OCI-LY1 (cell line): ENCODE data around the gene NOTCH1.

ENCODE experiments used
- H2AFZ ChIP-seq: fragments of 200-600 bp; sonication (generic), shearing (Covaris generic); 2 replicates; pipeline ENCODE4 v1.6.0; 2014; ENCODE audit warnings: antibody characterized with exemption, mild to moderate bottlenecking, low read length
- H3F3A ChIP-seq: fragments of 200-600 bp; sonication (generic), shearing (Covaris generic); 2 replicates; pipeline ENCODE4 v1.6.0; 2014; ENCODE audit warnings: mild to moderate bottlenecking, antibody characterized with exemption, low read length, moderate library complexity; ENCODE audit not compliant: insufficient read depth
- H3K27ac ChIP-seq: fragments of 200-600 bp; sonication (generic); 2 replicates; pipeline ENCODE4 v1.5.1; 2014; ENCODE audit warnings: low read length, mixed run types, mild to moderate bottlenecking, low read depth; ENCODE audit not compliant: poor library complexity, severe bottlenecking
- H3K27me3 ChIP-seq: fragments of 200-600 bp; sonication (generic); 2 replicates; pipeline ENCODE4 v1.6.0; 2014; ENCODE audit warnings: antibody characterized with exemption, mild to moderate bottlenecking, low read length, moderate library complexity; ENCODE audit not compliant: insufficient read depth
- H3K36me3 ChIP-seq: fragments of 200-600 bp; sonication (generic); 2 replicates; pipeline ENCODE4 v1.6.1; 2014; ENCODE audit warnings: mild to moderate bottlenecking, antibody characterized with exemption, low read length, moderate library complexity, mixed read lengths; ENCODE audit not compliant: insufficient read depth
- H3K4me1 ChIP-seq: fragments of 200-600 bp; sonication (generic); 2 replicates; pipeline ENCODE4 v1.5.1; 2014; ENCODE audit warnings: mild to moderate bottlenecking, low read length, moderate library complexity; ENCODE audit not compliant: insufficient read depth, severe bottlenecking
- H3K4me2 ChIP-seq: fragments of 200-600 bp; sonication (generic), shearing (Covaris generic); 2 replicates; pipeline ENCODE4 v1.6.1; 2014; ENCODE audit warnings: low read length
- H3K4me3 ChIP-seq: fragments of 200-600 bp; sonication (generic); 2 replicates; pipeline ENCODE4 v1.5.1; 2014; ENCODE audit warnings: low read length, low read depth, mild to moderate bottlenecking, mixed read lengths; ENCODE audit not compliant: poor library complexity, severe bottlenecking
- H3K79me2 ChIP-seq: fragments of 200-600 bp; shearing (Covaris generic); 2 replicates; pipeline ENCODE4 v1.6.1; 2016; ENCODE audit warnings: mixed run types, low read length, mixed read lengths; ENCODE audit not compliant: insufficient read depth
- H3K9ac ChIP-seq: fragments of 200-600 bp; sonication (generic), shearing (Covaris generic); 2 replicates; pipeline ENCODE4 v1.6.1; 2014; ENCODE audit warnings: mild to moderate bottlenecking, low read length, mixed read lengths
- H3K9me2 ChIP-seq: fragments of 200-600 bp; sonication (generic), shearing (Covaris generic); 2 replicates; pipeline ENCODE4 v1.6.1; 2014; ENCODE audit warnings: low read depth, mild to moderate bottlenecking, low read length, mixed read lengths
- H3K9me3 ChIP-seq: fragments of 200-600 bp; shearing (Covaris generic); 2 replicates; pipeline ENCODE4 v1.6.1; 2014; ENCODE audit warnings: low read length, mixed read lengths
- H4K20me1 ChIP-seq: fragments of 200-600 bp; sonication (generic), shearing (Covaris generic); 2 replicates; pipeline ENCODE4 v1.6.0; 2016; ENCODE audit warnings: mild to moderate bottlenecking, low read length; ENCODE audit not compliant: insufficient read depth
- CTCF ChIP-seq: fragments of 200-600 bp; sonication (generic), shearing (Covaris generic); IDR thresholded peaks from 2 replicates; pipeline ENCODE4 v1.5.1; 2017; ENCODE audit warnings: mild to moderate bottlenecking, antibody characterized with exemption, low read length, moderate library complexity, mixed read lengths
- EZH2 ChIP-seq: fragments of 200-600 bp; sonication (generic), shearing (Covaris generic); IDR thresholded peaks from 2 replicates; pipeline ENCODE4 v1.8.0; 2017; ENCODE audit warnings: borderline replicate concordance, mixed run types, mild to moderate bottlenecking, antibody characterized with exemption, low read length, moderate library complexity, mixed read lengths

Gene NOTCH1

DNA sequence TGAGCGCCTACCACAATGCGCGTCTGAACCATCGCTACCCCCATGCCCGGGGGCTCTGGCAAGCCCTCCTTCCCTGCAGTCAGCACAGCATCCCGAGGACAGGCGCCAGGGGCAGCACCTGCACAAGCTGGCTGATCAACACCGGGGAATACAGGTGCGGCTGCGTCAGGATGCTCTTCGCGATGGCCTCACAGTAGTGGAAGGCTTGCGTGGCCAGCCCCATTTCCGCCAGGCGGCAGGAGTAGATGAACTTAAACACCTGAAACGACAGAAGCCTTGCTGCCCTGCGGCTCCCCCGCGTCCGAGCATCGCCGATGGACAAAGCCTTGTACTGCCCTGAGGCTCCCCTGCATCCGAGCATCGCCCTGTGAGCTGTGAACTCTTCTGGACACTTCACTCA, 88.5 kb downstream of the NOTCH1 start:
- H2AFZ ChIP-seq, result no peak overlapping the region
- no peak for TF ChIP-seq CTCF
- TF ChIP-seq EZH2, result no peak
- no peaks in the 10 kb centered on the region for H3K27me3 ChIP-seq
- no peaks in the 10 kb centered on the region for H3F3A ChIP-seq
- H3K9me3 ChIP-seq, result no peaks in the 10 kb centered on the region
- H3K9me2 ChIP-seq, result no peaks in the 10 kb centered on the region
- no peaks in the 10 kb centered on the region for H4K20me1 ChIP-seq
- H3K4me1 ChIP-seq, result no peaks in the 10 kb centered on the region
- no peak overlapping the region for H3K4me2 ChIP-seq
- no peaks in the 10 kb centered on the region for H3K79me2 ChIP-seq
- H3K4me3 ChIP-seq, result no peak overlapping the region
- H3K9ac ChIP-seq, result no peak overlapping the region
- peaks cover 86% of the 10 kb centered on the region for H3K36me3 ChIP-seq
- H3K27ac ChIP-seq, result no peak overlapping the region

DNA sequence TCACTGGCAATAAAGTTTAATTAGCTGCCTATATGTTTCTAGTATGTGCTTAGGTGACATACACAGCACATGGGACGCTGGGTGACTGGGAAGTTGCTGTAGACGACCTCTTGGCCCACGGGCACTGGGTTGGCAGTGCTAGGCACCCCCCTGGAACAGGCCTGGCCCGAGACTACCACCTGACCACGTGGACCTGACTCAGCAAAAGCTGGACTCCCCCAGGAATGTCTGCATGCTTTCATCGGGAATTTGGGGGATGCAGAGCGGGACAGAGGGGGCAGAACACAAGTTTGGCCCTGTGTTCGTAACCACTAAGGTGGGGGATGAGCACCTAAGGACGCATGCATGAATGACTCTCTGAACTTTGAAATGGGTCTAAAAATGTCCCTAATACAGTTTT, 89.6 kb downstream of the NOTCH1 start:
- Histone ChIP-seq H3K9me2 (no peaks in the 10 kb centered on the region), H3K79me2 (no peaks in the 10 kb centered on the region)
- TF ChIP-seq EZH2, result no peak
- no peak for TF ChIP-seq CTCF

DNA sequence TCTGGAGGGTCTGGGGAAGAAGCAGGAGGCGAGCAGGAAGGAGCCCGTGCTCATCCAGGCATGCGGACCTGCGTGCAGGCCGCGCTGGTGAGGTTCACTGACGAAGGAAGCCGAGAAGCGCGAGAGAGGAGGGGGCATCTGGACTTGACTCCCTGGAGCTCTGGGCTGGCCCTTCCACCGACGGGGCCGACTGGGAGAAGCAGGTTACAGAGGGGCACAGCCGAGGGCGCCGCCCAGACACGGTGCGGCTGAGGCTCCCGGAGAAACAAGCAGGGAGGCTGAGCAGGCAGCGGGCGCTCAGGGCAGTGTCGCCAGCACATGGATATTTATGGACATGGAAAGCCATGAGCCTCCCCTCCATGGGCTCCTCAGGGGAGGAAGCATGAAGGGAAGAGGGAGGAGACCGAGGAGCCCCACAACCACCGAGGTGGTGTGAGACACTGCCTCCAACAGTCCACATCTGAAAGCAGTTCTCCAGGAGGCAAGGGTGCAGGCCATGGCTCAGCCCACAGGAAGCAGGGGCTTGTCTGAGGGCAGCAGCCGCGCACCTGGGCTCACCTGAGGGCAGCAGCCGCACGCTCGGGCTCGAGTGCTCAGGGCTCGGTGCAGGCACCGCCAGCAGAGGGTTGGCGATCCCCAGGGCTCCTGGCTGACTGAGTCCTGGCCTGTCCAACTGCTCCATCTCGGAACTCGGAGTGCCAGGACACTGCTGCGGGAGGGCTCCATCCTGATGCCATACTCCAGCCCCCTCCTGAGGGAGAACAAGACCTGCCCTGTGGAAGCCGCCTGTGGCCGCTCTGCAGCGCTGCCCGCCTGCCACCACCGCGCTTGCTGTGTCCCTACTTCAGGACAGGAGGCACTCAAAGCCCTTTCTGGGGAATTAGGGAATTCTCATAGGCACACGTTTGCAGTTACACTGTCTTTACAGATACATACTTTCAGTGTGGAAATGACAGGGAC, 90.5 kb downstream of the NOTCH1 start:
- Histone ChIP-seq H3K79me2 (no peaks in the 10 kb centered on the region), H3F3A (no peaks in the 10 kb centered on the region), H3K27ac (no peak overlapping the region), H3K36me3 (peaks cover 86% of the 10 kb centered on the region), H3K4me3 (no peak overlapping the region), H4K20me1 (no peaks in the 10 kb centered on the region), H3K9ac (no peak overlapping the region), H3K9me3 (no peaks in the 10 kb centered on the region), H3K27me3 (no peaks in the 10 kb centered on the region), H3K4me2 (no peak overlapping the region), H2AFZ (no peak overlapping the region), H3K4me1 (no peaks in the 10 kb centered on the region), H3K9me2 (no peaks in the 10 kb centered on the region)
- TF ChIP-seq EZH2 (no peak), CTCF (no peak)

More for the DNA sequence above, 89.6 kb downstream of the NOTCH1 start:
- no peak overlapping the region for H2AFZ ChIP-seq
- no peaks in the 10 kb centered on the region for H4K20me1 ChIP-seq
- no peak overlapping the region for H3K9ac ChIP-seq
- H3F3A ChIP-seq, result no peaks in the 10 kb centered on the region
- H3K27ac ChIP-seq, result no peak overlapping the region
- no peaks in the 10 kb centered on the region for H3K4me1 ChIP-seq
- peaks cover 84% of the 10 kb centered on the region for H3K36me3 ChIP-seq
- no peaks in the 10 kb centered on the region for H3K9me3 ChIP-seq
- no peak overlapping the region for H3K4me3 ChIP-seq
- H3K4me2 ChIP-seq, result no peak overlapping the region
- no peaks in the 10 kb centered on the region for H3K27me3 ChIP-seq
